GM18909 (cell line): ENCODE measurements around the gene FAM219B.
A peak's percentile ranks its signal among the peaks of the same experiment; 100 is the strongest.
"Not testable (repeated sequence)": the region's sequence is repeated elsewhere in the genome, so short reads cannot be mapped to it uniquely, and the experiment has no call there.

Experiments used
- ATAC-seq: cut with Tn5 transposase; IDR thresholded peaks from one replicate; pipeline ENCODE4 v1.9.1; 2021; ENCODE audit warnings: mild to moderate bottlenecking; ENCODE audit not compliant: unreplicated experiment, poor library complexity

Gene FAM219B

DNA sequence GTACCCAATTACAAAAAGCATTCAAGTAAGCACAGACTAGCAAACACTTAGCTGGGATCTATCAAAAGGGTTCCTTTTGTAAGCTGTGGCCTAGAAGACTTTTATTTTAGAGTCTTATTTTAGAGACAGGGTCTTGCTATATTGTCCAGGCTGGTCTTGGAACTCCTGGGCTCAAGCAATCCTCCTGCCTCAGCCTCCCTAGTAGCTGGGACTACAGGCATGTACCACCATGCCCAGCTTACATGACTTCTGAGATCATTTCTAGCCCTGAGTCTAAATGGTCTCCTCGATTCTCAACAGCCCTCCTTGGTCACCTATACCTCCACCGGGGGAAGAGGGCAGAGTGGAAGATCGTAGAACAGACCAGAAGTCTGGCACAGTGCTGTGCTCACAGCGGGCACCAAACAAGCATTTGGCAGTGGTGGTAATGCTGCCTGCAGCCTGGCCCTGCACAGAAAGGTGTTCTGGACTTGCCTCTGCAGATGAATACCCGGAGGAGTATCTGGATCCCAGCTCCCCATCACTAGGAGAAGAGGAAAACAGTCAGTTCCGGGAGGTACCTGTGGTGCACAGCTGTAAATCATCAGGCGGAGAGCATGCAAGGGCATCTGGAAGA, 2.4 kb downstream of the FAM219B start:
- ATAC-seq, result no peak

DNA sequence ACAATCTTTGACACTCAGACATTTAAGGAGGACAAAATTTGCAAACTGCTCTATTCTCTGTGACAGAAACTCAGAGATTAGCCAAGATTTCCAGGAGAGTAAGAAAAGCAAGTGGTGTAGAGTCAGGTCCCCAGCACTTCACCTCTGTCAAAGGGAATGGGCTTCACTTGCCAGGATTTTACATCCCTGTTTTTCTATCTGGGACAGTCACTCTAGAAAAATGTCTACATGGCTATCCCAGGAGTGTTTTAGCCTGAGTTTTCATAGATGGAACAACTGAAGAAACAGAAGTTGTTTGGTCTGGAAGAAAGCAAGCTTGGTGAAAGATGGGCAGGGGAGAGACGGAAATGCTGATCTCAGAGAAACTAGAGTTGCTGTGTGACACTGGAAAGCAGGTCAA, 3.0 kb downstream of the FAM219B start:
- ATAC-seq, result no peak

GRCh38 chr15:74902295-74903075, 4.2 kb downstream of the FAM219B start:
- ATAC-seq, result no peak

DNA sequence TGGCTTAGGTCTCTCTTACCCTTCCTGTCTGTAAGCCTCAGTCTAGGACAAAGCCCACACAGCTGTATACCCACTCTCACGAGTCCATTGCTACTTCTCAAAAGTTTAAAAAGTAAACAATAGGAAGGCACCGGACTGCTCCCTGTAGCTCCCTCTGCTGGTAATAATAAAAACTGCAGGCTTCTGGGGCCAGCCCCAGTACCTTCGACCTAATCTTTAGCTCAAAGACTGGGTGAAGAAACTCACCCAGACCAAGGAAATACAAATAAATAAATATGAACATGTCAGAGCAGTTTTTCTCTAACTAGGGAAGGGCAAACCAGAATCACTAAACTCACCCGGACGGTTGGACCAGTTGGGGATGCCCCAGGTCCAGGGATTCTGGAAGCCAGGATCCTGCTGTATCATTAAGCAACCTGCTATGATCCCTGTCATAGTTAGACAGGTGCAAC, 5.0 kb downstream of the FAM219B start:
- peak; percentile 37 for ATAC-seq

GRCh38 chr15:74897300-74897701, 9.3 kb downstream of the FAM219B start:
- ATAC-seq, result no peak

- no peak for ATAC-seq
Measured at GRCh38 chr15:74896316-74896715, 10.3 kb downstream of the FAM219B start.

- no peak for ATAC-seq
Measured at GRCh38 chr15:74895830-74896229, 10.8 kb downstream of the FAM219B start.

GRCh38 chr15:74894383-74894782, 12.3 kb downstream of the FAM219B start:
- ATAC-seq, result not testable (repeated sequence)

DNA sequence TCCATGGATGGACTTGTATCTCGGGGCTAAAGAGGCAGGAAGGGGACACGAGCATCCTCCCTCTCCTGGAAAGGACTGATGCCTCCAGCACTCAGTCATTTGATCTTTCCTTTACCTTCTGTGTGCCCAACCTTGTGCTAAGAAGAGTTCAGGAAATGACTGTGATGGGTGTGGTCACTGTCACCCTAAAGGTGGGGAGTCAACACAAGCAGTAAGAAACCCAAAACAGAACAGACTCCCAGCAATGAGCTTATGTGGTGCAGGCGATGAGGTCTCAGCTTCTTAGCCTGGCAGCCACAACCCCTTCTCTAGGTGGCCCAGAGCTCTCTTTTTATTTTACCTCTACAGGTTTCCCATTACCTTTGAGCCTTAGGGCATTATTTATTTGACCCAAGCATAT, 13.0 kb downstream of the FAM219B start:
- ATAC-seq, result no peak

DNA sequence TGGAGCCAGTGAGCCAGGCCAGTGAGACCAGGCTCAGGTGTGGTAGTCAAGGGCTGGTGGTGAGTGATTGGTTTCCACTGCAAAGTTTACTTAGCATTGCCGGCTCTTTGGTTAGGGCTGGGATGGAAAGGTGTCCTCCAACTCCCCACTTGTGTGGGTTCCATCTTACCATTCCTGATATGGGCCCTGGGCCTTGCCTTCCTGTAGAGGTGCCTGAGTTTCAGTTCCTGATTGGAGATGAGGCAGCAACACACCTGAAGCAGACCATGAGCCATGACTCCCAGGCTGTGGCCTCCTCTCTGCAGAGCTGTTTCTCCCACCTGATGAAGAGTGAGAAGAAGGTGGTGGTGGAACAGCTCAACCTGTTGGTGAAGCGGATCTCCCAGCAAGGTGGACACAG, 13.7 kb downstream of the FAM219B start:
- ATAC-seq, result no peak

DNA sequence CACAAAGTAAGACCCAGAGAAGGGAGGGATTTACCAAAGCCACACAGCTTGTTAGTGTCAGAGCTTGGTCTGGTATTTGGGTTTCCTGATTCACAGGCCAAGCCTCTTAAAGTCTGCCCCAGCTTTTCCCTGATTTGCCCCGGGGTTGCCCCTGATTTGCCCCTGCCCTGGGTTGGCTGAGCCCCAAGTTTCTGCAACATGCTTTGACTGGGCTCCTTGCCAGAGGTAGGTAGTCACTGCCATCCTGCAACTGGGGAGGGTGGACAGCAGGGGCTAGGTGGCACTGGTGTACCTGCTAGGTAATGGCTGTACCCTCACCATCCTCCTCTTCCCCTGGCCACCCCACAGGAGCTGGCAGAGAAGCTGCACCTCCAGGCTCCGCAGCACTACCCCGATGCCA, 14.3 kb downstream of the FAM219B start:
- ATAC-seq, result no peak

DNA sequence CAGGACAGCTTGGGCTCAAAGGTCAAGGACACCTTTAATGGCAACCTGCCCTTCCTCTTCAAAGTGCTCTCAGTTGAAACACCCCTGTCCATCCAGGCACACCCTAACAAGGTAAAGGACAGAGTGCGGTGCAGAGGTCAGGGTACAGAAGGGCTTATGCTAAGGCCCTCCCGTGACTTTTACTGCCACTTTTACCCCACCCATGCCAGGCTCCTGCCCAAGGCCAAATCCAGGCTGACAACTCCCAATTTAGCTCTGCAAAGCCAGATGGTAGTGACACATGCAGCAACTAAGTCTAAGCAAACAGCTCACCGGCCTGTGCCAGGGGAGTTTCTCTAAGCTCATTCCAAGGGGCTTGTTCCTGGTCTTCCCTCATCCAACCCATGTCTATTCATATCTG, 15.2 kb downstream of the FAM219B start:
- no peak for ATAC-seq

- ATAC-seq, result no peak
Measured at GRCh38 chr15:74890665-74890960, 16.0 kb downstream of the FAM219B start.

- peak; percentile 86 for ATAC-seq
Measured at GRCh38 chr15:74889883-74890664, 16.6 kb downstream of the FAM219B start, which contains the start of gene MPI. TSS of gene MPI (plus strand) at chr15:74890042. CDS start at chr15:74890074, 32 bp downstream.

DNA sequence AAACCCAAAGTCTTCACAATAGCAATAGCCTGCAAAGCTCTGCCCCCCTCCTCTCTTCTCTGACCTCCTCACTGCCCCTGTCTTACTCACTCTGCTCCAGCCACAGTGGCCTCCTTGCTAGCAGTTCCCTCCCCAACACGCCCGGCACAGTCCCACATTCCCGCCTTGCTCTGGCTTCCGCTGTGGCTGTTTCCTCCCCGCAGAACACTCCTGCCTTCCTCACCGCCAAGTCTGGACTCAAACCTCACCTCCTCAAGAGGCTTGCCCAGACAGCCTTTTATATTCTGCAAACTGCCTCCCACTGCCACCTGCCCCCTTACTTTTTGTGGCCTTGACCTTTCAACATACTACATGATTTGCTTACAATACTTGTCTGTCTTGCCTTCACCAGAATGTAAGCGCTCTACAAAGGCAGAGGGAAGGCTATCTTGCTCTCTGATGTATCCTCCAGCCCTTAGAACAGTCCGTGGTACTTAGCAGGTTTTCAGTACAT, 17.2 kb downstream of the FAM219B start:
- ATAC-seq, result peak; percentile 25

- no peak for ATAC-seq
Measured at GRCh38 chr15:74888716-74889115, 17.9 kb downstream of the FAM219B start.

- not testable (repeated sequence) for ATAC-seq
Measured at GRCh38 chr15:74887537-74888193, 19.0 kb downstream of the FAM219B start.

GRCh38 chr15:74885461-74885860, 21.2 kb downstream of the FAM219B start:
- ATAC-seq, result no peak

DNA sequence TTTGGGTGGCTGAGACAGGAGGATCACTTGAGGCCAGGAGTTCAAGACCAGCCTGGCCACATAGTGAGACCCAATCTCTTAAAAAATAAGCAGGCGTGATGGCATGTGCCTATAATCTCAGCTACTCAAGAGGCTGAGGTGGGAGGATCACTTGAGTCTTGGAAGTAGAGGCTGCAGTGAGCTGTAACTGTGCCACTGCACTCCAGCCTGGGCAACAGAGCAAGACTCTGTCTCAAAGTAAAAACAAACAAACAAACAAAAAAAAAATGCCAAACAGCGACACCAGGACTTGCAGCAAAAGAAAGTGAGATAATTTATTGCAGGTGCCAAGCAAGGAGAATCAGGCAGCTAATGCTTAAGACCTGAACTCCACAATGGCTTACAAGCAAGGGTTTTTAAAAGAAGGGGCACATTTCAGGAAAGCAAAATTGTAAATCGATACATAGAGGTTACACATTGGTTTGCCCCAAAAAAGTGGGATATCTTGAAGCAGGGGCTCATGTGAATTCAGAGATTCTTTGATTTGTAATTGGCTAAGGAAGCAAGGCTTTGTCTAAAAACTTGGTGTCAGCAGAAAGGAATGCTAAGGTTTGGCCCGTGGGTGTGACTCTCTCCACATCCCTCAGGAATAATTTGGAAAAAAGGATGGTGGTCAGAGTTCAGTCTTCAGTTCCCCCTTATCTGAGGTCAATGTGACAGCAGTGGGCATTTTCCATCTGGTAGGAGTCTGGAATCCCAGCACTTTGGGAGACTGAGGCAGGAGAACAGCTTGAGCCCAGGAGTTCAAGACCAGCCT, 22.0 kb downstream of the FAM219B start:
- no peak for ATAC-seq

DNA sequence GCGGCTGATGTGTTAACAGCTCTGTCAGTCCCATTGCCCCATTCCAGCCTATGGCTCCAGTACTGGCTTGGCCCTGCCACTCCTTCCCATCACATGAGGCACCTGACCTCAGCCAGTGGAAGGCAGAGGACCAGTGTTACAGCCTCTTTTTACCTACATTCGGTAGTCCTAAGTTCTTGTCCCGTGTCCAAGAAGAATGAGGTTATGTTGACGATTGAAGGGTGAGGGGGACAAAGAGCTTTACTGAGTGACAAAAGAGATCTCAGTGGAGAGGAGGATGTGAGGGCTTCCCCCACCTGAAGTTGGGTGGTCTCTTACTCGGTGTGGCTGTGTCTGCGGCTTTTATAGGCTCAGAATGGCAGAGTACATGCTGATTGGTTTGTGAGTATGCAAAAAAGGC, 24.1 kb downstream of the FAM219B start:
- no peak for ATAC-seq
